NCI-H1048 (cell line): ENCODE measurements around the gene NBDY.

Experiments
- DNase-seq: peaks from one replicate; lab custom pipeline; 2025; lab: John Stamatoyannopoulos, UW

Gene NBDY

DNA sequence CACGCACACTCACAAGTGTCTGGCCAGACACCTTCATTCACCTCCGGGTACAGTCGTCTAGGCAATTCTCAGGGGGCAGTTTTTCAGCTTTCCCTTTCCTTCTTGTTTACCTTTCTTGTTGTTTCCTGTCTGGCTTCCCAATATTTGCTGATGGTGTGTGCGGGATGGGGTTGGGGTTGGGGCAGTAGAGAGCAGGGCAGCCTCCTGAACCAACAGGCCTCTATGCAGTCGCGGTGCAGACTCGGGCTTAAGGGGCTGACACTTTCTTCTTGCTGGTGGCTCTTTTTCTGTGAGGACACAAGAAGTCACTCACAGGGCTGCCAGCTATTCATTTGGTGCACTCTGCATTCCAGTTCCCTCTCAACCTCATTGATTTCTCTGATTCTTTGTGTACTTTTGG lies 56.4 kb downstream of the NBDY start:
- DNase-seq: no peak

DNA sequence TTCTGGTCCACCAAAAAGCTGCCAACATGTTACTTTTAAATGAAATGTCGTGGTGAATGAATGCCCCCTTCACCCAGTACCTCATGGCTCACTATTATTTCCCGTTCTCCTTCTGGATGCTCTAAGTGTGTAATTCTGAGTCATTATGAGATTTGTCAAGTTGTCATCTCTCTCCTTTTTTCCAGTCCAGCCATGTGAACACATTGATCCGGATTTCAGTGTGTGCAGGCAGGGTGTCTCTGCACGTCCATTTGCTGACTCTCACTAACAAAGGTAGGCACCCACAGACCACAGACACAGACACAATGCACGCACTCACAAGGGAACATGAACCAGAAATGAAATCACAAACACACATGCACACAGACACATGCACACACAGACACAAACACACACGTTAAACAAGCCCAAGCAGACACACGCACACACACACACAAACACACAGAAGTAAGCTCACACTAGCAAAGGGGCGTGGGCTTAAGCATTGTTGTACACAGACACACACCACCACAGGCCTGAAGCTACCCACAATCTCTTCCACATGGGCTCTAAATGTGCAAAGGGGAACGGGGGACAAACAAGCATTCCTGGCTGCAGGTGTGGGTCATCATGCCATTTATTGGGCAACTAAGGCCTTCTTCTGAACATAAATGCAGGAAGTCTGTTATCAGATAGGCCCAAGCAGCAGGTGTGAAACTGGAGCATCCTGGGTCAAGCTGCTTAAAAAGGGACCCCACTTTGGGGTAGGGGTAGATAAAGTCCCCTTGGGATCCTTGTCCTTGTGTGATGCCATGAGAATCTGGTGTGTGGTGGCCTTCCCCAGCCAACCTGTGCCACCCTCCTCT lies 58.1 kb downstream of the NBDY start:
- DNase-seq: no peak

DNA sequence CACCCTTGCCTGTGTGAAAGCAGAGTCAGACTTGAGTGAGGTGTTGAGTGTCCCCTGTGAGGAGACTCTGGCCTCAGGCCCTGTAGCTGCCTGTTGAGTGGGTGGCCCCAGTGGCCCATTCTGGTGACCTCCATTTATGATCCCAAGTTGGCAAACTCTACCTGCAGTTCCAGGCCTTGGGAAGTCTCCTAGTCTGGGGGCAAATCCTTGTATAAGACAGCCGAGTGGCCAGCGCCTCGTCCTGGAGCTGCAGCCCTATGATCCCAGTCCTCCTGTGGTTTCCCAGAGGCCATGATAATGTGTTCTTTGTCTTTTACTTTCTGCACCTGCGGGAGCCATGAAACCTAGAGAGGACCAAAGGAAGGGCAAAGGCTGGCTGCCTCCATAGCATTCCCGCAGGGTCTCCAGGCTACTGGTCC lies 58.7 kb downstream of the NBDY start:
- DNase-seq: no peak

DNA sequence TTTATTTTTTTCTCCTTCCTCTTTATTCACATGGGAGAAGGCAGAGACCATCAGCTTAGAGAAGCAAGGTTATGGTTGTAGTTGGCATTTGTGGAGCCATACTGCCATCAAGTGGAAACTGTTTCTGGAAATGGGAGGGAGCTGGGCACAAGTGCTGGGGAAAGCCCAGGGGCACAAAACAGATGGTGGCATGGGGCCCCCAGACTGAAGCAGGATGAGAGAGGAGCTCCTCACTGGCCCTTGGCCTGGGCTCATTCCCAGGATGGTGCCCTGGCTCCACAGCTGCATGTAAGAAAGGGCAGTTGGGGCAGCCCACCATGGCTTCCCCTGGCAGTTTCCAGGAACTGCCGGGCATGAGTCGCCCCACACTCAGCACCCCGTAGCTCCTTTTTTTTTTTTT lies 59.2 kb downstream of the NBDY start:
- no peak for DNase-seq

DNA sequence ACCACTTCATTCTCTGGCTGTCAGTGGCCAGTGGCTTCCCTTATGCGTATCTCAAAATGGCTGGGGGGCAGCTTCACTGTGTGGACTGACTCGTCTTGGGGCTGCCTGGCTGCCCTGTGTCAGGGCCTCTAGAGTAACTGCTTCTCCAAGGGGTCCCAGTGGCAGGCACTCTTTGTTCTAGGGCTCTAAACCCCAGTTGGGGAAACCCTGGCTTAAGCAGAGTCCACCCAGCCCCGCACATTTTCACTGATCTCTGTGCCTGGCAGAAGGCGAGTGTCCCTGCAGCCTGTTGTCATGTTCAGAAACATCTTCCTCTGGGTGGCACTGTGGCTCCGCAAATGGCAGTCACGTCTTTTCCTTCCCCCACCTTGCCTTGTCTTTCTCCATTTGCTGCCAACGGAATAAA lies 59.7 kb downstream of the NBDY start:
- DNase-seq: no peak

DNA sequence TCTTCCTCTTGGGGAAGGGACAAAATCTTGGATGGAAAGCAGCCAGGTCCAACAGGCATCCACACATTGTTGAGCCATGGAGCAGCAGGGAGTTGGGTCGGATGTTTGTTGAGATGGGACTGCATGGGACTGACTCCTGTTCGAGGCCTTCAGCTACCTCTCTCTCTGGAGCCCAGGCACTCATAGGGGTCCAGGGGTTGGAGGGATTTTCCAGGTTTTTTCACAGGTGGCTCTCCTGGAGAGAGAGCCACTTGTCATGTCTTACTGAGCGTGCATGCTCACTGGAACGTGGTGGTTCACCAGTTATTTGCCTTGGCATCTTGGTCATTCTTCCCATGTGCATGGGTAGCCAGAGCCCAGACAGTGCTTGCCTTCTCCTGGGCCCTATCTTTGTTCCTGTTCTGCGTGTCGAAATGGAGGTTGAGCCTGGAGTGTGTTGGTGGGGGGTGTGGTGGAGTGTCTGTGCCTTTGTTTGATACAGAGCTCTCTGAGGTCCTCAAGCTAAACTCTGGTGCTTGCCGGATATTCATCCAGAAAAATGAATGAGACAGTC lies 60.6 kb downstream of the NBDY start:
- no peak for DNase-seq

DNA sequence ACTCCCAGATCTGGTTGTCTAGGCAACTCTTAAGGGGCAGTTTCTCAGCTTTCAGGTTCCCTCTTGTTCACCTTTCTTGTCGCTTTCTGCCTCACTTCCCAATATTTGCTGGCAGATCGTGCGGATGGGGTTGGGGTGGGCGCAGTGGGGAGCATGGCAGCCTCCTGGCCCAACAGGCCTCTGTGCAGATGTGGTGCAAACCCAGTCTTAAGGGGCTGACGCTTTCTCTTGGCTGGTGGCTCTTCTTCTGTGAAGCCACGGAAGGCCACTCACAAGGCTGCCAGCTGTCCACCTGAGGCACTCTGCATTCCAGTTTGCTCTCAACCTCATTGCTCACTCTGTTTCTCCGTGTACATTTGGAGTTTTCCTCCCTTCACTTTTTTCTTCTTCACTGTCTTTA lies 61.7 kb downstream of the NBDY start:
- no peak for DNase-seq

DNA sequence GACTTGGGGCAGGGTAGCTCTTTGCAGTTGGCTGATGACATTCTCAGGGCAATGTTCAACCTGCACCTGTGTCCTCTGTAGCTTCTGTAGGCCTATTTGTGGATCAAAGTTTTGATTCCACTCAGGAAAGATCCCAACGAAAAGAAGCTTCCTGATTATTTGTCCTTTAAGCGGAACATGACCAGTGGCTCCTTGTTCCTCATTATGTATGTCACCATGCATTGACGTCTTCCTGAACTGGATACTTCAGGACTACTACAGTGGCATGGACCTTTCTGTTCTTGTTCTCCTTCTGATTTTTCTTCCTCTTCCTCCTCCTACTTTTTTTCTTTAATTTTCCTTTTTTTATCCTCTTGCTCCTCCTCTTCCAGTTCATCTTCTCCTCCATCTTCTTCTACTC lies 62.4 kb downstream of the NBDY start:
- no peak for DNase-seq

DNA sequence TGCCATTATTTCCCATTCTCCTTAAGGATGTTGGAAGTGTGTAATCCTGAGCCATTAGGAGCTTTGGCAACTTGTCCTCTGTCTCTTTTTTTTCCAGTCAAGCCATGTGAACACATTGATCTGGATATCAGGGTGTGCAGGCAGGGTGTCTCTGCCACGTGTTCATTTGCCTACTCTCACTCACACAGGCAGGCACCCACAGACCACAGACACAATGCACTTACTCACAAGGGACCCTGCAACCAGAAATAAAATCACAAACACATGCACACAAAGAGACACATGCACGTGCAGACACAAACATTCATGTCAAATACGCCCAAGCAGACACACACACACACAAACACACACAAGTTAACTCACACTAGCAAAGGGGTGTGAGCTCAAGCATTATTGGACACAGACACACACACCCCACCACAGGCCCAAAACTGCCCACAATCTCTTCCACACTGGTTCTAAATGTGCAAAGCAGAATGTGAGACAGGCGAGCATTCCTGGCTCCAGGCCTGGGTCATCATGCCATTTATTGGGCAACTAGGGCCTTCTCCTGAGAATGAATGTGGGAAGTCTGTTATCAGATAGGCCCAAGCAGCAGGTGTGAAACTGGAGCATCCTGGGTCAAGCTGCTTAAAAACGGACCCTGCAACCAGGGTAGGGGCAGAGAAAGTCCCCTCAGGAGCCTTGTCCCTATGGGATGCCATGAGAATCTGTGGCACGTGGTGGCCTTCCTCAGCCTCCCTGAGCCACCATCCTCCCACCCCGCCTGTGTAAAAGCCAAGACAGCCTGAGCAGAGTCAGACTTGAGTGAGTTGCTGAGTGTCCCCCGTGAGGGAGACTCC lies 63.4 kb downstream of the NBDY start:
- no peak for DNase-seq

DNA sequence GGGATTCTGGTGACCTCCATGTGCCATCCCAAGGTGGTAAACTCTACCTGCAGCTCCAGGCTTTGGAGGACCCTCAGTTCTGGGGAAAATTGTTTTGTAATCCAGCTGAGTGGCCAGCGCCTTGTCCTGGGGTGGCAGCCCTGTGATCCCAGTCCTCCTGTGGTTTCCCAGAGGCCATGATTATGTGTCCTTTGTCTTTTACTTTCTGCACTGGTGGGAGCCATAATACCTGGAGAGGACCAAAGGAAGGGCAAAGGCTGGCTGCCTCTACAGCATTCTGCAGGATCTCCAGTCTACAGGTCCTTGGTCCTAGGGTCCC lies 64.0 kb downstream of the NBDY start:
- no peak for DNase-seq

DNA sequence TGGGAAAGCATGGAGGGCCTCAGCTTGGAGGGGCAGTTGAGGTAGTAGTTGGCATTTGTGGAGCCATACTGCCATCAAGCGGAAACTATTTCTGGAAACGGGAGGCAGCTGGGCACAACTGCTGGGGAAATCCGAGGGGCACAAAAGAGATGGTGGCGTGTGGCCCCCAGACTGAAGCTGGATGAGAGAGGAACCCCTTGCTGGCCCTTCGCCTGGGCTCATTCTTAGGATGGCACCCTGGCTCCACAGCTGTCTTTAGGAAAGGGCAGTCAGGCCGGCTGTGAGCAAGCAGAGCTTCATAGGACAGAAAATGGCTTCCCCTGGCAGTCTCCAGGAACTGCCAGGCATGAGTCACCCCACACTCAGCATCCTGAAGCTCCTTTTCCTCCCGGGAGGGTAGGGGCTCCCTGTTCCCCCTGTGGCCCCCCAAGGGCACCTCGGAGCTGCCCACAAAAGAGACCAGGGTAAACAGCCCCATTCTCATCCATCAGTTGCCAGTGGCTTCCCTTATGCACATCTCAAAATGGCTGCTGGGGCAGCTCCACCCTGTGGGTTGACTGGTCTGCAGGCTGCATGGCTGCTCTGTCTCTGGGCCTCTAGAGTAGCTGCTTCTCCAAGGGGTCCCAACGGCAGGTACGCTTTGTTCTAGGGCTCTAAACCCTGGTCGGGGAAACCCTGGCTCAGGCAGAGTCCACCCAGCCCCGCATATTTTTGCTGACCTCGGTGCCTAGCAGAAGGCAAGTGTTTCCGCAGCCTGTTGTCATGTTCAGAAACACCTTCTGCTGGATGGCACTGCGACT lies 64.7 kb downstream of the NBDY start:
- no peak for DNase-seq

DNA sequence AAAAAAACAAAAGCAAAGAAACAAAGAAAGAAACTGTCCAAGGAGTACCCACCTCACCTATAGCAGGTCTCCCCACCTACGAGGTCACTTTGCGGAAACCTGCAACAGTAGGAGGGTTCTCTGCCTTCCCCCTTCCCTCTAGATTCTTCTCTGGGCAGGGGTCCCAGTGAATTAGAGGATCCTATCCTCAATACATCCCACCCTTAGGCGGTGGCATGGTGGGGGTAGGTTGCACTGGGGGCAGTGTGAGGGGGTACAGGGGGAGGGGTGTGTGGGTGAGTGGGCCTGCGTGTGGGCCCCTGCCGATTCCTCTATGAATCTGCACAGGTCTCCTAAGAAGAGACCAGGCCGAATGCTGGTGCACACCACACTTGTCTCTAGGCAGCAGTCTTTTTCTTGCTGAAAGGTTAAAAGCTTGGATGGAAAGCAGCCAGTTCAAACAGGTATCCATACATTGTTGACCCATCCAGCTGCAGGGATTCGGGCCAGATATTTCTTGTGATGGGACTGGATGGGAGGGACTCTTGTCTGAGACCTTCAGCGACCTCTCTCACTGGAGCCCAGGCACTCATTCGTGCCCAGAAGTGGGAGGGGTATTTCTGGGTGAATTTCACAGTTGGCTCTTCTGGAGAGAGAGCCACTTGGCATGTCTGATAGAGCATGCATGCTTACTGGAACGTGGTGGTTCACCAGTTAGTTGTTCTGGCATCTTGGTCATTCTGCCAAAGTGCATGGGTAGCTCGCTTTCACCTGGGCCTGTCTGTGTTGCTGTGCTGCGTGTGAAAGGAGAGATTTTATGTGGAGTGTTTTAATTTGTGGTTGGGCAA lies 65.6 kb downstream of the NBDY start:
- DNase-seq: no peak

DNA sequence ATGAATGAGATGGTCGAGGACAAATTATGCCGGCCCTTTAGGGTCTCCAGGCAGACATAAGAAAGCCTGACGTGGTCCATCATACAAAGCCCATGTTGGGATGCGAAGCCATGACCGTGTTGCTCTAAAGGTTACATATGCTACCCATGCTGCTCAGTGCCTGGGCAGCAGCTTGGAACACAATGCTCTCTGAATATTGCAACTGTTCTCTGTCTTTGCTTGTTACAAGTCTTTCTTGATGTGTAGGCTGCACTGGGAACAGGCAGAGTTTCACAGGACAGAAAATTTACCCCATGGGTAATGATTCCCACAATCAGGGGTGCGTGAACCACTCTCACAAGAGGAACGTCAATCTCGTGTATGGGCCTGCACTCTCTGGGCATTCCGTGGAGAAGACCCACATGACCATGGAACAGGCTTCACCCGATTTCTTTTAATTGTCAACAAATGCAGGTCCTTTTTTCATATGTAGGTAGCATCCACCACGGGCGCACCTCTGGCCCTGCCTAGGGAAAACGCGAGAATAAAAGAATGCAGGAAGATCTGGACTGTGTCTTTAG lies 66.3 kb downstream of the NBDY start:
- no peak for DNase-seq

DNA sequence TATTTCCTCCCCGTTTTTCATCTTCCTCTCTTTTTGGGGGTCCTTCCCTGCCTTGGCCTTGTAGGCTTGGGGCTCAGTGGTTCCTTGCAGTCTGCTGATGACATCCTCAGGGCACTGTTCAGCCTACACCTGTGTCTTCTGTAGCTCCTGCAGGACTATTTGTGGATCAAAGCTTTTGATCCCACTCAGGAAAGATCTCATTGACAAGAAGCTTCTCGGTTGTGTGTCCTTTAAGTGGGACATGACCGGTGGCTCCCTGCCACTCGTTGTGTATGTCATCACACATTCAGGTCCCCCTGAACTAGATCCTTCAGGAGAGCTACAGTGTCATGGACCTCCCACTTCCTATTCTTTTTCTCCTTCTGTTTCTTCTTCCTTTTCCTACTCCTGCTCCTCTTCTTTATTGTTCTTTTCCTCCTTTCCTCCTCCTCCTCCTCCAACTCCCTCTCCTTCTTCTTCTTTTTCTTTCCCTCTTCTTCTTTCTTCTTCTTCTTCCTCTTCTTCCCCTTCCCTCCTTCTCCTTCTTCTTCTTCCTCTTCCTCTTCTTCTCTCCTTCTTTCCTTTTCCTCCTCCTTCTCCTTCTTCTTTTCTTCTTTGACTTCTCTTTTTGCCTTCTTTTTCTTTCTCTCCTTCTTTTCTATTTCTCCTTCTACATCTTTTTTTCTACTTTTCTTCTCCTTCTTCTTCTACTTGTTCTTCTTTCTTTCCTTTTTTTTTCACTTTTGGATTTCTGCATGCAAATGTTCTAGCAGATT lies 67.8 kb downstream of the NBDY start:
- DNase-seq: no peak

DNA sequence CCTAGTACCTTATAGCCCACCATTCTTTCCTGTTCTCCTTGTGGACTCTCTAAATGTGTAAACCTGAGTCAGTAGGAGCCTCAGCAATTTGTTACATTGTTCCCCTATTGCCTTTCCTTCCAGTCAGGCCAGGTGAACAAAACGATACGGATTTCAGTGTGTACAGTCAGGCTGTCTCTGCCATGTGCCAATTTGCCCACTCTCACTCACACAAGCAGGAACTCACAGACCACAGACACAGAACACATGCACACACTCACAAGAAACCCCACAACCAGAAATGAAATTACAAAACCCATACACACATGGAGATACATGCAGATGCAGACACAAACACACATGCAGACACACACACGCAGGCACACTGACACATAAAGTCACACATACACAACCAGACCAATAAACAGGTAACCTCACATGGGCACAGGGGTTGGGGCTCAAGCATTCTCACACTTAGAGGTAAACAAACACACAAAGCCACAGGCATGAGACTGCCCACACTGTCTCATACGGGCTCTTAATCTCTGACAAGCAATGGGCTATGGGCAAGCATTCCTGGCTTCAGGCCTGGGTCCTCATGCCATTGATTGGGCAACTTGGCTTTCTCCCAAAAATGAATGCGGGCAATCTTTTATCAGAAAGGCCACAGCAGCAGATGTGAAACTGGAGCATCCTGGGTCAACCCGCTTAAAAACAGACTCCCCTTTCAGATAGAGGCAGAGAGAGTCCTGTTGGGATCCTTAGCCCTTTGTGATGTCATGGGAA lies 68.7 kb downstream of the NBDY start:
- DNase-seq: no peak

DNA sequence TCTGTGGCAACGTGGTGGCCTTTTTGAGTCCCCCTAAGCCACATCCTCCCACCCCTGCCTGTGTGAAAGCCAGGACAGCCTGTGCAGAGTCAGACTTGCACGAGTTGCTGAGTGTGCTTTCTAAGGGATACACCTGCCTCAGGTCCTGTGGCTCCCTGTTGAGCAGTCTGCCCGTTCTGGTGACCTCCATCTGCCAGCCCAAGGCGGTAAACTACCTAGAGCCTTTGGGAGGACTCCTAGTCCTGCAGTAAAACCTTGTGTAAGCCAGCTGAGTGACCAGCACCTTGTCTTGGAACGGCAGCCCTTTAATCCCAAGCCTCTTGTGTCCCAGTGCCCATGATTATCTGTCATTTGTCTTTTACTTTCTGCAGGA lies 69.3 kb downstream of the NBDY start:
- DNase-seq: no peak

DNA sequence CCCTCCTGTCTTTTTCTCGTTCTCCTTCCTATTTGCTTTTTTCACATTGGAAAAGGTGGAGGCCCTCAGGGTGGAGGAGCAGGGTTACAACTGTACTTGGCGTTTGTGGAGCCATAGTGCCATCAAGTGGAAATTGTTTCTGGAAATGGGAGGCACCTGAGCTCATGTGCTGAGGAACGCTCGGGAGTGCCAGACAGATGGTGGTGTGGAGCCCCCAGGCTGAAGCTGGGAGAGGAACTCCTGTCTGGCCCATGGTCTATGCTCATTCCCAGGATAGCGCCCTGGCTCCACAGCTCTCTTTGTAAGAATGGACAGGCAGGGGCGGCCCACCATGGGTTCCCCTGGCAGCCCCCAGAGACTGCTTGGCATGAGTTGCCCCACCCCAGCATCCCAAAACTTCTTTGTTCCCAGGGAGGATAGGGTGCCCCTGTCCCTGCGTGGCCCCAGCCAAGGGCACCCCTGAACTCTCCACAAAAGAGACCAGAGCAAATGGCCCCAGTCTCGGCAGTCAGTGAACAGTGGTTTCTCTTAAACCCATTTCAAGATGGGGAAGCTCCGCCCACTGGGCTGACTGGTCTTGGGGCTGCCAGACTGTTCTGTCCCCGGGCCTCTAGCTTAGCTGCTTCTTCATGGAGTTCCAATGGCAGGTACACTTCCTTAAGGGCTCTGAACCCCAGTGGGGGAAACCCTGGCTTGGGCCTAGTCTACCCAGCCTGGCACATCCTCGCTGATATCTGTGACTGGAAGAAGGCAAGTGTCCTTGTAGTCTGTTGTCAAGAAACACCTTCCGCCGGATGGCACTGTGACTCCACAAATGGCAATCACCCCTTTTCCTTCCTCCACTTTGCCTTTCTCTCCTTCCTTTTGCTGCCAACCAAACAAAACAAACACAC lies 70.1 kb downstream of the NBDY start:
- no peak for DNase-seq

DNA sequence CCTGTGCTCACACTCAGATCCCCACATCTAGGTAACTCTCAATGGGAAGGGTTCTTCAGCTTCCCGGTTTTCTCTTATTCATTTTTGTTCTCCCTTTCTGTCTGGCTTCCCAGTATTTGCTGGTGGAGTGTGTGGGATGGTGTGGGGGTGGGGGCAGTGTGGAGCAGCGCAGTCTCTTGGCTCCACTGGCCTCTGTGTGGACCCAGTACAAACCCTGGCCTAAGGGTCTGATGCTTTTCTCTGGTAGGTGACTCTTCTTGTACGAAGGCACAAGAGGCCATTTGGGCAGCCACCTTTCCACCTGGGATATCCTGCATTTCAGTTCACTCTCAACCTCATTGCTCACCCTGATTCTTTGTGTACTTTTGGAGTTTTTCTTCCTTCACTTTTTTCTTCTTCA lies 71.3 kb downstream of the NBDY start:
- no peak for DNase-seq

DNA sequence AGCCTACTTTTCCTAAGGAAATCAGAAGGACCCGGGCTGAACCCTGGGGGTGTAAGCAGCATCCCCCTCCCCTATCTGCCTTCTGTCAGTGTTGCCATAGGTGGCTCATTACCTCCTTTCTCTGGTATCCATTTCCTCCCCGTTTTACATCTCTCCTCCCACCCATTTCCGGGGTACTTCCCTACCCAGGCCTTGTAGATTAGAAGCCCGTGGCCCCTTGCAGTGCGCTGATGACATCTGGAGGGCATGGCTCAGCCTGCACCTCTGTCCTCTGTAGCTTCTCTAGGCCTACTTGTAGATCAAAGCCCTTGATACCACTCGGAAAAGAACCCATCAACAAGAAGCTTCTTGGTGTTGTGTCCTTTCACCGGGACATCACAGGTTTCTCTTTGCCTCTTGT lies 71.8 kb downstream of the NBDY start:
- no peak for DNase-seq
